GM19455 (cell line): ENCODE results near the gene ABCF2.

Experiments
- ATAC-seq: cut with Tn5 transposase; IDR thresholded peaks from one replicate; pipeline ENCODE4 v1.9.1; 2021; ENCODE audit not compliant: unreplicated experiment

Gene ABCF2

DNA sequence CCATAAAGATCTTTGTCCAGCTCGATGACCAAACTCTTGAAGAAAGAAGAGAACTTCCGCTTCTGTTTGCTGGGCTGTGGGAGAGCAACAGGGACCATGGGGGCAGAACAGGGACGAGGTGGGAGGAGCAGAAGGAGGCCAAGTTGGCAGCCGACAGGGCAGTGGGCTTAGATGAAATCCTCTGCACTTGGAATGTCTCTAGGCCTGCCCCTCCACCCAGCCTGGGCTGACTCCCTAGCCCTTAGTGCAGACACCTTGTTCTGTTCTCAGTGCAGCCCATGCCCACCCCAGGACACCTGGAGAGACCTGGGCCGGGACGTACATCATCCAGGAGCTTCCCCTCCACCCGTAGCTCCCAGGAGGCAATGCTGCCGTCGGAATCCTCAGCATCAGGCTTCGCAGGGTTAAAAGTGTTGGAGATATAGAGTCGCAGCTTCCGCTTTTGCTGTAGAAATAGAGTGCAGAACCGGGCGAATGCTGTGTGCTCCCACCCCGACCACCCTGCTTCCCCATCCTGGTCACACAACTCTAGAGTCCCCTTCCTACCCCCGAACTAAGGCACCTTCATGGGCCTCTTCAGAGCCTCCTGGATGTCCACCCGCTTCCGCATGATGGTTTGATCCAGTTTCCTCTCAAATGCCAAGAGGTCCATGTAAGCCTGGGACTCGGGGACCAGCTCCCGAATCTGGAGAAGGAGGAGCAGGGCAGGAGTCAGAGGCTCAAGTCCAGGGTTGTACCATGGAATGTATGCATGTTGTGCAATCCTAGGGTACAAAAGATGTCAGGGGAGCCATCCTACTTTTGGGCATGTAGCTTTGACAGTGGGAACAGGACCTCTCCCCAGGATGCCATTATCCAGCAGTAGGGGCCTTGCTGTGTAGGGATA lies 15.4 kb upstream of the ABCF2 start:
- ATAC-seq: no peak

DNA sequence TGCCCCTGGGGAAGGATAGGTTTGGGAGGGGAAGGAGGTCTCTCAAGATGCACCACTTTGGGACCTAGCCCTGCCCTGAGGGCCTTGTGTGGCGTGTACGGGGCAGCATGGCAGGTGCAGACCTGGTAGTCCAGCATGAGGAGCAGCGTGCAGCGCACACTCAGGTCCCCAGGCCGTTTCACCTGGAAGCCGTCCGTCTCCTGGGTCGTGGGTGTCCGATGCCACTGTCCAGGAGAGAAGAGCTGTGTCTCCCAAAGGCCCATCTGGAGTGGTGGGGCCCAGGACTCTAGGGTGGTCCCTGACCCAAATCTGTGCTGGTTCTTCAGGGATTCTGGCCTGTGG lies 14.7 kb upstream of the ABCF2 start:
- ATAC-seq: no peak

DNA sequence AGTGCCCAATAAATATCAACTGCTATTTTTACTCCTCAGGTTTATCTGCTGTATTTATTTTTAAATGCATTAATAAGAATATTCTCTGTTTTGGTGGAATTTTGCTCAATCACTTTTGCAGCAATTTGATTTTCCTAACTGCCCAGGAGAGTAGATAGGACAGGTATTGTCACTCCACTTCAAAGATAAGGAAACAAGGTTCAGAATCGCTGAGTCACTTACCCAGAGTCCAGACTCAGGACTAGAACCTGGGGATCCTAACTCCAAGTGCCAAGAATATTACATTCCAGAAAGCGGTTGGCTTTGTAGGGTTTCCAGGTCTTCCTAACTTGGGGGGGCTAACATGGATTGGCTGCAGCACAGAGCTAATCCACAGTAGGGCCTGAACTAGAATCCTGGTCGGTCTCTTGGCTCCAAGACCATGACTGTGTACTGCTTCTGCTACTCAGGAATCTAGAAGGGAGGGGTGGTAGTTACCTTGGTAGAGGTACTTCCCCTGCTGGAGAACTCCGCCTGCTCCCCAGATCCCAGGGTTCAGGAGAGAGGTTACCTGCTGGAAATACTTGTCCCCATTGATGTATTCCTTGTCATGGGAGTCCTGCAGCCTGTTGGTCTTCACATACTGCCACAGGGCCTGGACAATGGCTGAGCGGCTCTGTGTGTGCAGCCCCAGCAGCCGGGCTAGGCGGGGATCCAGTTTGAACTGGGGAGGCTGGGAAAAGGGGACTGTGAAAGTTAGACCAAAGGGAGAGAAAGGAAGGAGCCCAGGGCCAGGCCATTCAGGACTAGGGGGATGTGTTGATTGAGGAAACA lies 14.1 kb upstream of the ABCF2 start:
- ATAC-seq: no peak

DNA sequence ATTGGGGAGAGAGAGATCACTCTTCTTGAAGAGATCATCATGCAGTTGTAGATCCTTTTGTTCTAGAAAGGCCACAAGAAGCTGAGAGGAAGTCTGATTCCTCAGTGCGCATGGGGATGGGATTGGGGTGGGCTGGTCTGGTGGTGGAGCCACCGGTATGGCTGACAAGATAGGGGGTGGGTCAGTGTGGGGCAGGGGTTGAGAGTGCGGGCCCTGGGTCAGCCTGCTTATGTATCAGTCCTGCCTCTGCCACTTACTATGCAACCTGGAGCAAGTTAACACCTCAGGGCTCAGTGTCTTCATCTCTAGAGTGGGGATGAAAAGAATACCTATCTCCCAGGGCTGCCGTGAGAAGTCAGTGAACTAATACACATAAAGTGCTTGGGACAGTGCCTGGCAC lies 13.5 kb upstream of the ABCF2 start:
- ATAC-seq: no peak

DNA sequence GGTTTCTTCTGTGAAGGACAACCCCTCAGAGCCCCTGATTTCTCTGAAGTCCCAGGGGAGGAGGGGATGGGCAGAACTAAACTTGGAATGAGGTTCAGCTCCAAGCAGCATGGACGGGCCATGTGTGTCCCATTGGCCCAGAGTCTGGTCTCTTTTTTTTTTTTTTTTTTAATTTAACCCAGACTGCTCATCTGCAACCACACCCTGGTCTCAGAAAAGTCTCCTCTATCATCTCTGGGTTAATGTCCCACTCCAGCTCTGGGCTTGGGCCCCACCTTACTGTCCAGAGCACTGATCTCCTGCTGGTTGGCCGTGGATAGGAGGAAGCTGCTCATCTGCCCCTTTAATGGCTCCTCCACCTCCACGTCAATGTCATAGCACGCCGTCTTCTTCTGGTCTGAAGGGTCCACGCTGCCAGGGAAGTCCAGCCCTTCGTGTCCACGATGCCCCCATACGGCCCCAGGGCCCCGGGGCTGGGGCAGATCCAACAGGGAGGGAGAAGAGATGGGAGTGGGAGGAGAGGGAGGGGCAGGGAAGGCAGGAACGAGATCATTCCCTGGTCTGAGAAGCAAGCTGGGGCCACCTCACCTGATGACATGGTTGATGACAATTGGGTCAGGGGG lies 12.9 kb upstream of the ABCF2 start:
- no peak for ATAC-seq

DNA sequence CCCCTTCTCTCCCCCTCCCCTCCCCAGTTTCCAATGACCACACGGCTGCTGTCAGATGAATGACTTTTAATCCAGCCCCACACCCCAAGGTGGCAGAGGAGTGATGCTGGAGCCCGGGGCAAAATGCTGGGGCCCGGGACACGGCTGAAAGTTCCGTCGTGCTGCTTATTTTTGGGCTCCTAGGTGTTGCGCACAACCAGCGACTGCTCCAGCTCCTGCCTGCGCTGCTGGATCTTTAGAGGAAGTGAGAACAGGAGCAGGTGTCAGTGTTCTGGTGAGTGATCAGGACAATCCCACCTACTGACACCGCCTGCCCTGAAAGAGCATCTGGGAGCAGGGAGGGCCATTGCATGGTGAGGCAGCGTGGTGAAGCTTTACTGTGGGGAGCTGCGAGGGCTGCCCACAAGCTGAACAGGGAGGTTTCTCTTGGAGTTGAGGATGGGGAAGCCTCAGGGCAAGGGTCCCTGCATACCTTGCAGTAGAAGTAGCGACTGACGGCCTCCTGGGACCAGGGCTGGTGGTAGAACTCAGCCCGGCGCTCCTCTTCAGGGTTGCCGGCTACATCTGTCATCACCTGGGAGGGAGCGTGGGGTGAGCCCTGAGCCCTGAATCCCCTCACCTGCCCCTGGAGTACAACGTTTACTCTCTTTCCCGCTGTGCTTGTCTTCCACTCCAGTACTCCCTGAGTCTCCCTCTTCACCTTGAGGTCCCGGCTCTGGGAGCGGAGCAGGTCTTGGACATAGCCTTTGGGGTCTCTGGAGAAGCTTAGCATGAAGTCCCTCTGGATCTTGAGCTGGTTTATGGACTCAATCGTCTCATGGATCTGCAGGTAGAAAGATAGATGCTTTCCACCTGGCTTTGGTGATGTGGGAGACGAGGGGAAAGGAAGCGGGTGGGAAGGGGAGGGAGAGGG lies 12.2 kb upstream of the ABCF2 start:
- no peak for ATAC-seq

DNA sequence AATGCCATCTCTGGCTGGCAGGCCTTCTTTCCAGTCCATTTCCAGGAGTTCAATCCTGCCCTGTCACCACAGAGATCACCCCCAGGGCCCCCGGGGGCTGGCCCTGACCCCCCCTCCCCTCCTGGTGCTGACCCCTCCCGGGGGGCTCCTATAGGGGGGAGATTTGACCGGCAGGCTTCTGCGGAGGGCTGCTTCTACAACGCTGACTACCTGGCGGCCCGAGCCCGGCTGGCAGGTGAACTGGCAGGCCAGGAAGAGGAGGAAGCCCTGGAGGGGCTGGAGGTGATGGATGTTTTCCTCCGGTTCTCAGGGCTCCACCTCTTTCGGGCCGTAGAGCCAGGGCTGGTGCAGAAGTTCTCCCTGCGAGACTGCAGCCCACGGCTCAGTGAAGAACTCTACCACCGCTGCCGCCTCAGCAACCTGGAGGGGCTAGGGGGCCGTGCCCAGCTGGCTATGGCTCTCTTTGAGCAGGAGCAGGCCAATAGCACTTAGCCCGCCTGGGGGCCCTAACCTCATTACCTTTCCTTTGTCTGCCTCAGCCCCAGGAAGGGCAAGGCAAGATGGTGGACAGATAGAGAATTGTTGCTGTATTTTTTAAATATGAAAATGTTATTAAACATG lies 11.3 kb upstream of the ABCF2 start:
- no peak for ATAC-seq

DNA sequence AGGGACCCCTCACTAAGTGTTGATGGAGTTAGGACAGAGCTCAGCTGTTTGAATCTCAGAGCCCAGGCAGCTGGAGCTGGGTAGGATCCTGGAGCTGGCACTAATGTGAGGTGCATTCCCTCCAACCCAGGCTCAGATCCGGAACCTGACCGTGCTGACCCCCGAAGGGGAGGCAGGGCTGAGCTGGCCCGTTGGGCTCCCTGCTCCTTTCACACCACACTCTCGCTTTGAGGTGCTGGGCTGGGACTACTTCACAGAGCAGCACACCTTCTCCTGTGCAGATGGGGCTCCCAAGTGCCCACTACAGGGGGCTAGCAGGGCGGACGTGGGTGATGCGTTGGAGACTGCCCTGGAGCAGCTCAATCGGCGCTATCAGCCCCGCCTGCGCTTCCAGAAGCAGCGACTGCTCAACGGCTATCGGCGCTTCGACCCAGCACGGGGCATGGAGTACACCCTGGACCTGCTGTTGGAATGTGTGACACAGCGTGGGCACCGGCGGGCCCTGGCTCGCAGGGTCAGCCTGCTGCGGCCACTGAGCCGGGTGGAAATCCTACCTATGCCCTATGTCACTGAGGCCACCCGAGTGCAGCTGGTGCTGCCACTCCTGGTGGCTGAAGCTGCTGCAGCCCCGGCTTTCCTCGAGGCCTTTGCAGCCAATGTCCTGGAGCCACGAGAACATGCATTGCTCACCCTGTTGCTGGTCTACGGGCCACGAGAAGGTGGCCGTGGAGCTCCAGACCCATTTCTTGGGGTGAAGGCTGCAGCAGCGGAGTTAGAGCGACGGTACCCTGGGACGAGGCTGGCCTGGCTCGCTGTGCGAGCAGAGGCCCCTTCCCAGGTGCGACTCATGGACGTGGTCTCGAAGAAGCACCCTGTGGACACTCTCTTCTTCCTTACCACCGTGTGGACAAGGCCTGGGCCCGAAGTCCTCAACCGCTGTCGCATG lies 10.5 kb upstream of the ABCF2 start:
- no peak for ATAC-seq

DNA sequence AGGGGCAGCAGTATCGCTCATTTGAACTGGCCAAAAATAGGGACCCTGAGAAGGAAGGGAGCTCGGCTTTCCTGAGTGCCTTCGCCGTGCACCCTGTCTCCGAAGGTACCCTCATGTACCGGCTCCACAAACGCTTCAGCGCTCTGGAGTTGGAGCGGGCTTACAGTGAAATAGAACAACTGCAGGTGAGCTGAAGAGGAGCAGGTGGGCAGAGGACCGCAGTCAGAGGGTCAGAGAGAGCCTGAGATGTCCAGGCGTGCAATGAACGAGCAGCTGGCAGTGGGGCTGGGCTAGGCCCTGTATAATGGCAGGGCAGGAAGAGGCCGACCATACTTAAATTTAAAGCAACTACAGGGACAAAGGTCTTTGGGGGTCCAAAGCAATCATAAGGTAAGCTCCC lies 9.4 kb upstream of the ABCF2 start:
- no peak for ATAC-seq

DNA sequence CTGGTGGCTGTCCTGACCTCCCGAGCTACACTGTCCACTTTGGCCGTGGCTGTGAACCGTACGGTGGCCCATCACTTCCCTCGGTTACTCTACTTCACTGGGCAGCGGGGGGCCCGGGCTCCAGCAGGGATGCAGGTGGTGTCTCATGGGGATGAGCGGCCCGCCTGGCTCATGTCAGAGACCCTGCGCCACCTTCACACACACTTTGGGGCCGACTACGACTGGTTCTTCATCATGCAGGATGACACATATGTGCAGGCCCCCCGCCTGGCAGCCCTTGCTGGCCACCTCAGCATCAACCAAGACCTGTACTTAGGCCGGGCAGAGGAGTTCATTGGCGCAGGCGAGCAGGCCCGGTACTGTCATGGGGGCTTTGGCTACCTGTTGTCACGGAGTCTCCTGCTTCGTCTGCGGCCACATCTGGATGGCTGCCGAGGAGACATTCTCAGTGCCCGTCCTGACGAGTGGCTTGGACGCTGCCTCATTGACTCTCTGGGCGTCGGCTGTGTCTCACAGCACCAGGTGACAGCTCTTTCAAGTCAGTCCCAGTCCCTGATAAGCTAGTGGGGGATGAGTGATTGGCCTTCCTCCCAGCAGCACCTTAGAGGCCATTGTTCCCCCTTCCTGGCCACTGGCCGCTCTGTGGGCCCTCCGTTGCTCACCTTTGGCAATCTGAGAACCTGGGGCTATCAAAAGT lies 8.2 kb upstream of the ABCF2 start:
- ATAC-seq: no peak

DNA sequence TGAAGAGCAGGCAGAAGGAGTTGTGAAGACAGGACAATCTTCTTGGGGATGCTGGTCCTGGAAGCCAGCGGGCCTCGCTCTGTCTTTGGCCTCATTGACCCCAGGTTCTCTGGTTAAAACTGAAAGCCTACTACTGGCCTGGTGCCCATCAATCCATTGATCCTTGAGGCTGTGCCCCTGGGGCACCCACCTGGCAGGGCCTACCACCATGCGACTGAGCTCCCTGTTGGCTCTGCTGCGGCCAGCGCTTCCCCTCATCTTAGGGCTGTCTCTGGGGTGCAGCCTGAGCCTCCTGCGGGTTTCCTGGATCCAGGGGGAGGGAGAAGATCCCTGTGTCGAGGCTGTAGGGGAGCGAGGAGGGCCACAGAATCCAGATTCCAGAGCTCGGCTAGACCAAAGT lies 6.8 kb upstream of the ABCF2 start:
- no peak for ATAC-seq

DNA sequence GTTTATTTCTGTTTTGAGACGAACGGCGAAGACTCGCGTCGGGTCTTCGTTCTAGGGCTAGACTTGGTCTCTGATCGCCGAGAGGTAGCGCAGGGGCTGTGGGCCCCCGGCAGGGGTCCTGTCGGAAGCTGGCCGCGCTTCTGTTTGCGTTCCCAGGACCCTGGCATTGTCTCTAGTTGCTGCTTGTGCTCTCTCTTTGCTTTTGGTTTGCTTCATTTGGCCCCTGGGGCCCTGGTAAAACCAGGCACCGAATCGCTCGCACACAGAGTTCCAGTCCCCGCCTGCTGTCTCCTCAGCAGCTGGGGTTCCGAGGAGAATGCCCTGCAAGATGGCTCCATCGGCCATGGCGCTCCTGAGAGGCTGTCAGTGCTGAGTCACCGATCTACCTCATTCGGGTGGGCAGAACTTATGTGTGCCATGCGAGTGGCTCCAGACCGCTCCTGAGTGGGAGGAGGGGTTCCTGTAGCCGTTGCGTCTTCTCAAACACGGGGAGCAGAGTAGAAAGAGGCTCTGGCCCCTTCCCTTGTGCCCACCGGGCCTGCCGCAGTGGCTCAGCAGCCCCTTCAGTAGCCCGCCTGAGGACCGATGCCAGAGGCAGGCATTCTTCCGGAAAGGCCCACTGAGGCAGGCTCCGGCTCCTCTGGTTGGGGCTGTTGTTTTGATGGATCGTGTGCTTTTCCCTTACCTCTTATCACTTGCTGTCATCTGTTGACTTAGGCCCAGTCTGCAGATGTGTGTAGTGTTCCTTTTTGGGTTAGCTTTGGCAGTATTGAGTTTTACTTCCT lies 6.1 kb upstream of the ABCF2 start:
- ATAC-seq: peak; percentile 48

DNA sequence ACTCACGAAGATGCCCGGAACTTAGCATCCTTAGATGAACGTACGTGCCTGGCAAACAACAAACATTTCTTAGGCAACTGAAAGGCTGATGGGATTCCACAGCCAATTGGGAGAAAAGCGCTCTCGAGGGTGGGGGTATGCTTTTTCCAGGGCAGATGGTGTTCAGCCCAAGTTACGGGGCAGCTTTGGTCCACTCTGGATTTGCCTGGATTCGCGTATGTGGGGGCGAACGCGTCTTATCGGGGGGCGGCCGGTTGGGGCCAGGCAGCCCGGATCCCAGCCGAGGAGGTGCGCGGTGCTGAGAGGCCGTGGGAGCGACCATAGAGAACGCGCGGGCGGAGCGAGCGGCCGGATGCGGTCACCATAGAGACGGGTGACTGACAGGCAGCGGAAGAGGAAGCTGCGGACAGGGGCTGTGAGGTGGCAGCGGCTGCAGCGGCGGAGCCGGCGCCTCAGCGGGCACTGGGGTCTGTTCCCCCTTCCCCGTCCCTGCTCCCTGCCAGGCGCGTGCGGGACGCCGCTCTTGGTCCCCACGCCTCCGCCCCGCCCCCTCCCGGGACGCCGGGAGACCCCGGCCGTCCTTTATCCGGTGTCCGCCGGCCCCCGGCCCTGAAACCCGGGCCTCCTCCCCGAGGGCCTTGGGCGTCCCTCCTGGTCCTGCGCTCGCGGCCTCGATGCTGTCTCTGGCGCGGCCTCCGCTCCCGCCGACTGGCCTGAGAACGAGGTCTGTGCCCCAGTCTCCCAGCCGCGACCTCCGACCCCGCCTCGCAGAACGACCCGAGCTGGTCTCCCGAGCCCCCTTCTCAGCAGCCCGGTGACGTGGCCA lies 5.3 kb upstream of the ABCF2 start, which contains the start of gene CHPF2:
Gene CHPF2 (plus strand): TSS at position 393 of the 826 bp plus-strand sequence. CDS start 1,529 bp downstream, outside the sequence.
- ATAC-seq: peak; percentile 96

DNA sequence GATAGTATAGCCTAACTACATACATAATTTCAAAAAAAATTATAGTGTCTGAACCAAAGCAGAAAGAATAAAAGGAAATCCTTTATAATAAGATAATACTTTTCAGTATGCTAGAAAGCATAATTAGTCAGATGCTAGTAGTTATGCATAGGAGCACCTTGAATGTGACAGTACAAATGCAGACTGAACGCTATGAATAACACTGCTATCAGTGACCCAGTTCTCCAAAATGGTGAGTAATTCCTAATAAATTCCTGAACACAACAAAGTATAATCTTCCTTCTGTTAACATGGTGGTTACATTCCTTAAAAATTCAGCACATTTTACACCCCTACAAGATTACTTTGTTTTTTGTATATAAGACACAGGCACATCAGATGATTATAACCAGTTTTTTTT lies 4.1 kb upstream of the ABCF2 start:
- ATAC-seq: no peak

DNA sequence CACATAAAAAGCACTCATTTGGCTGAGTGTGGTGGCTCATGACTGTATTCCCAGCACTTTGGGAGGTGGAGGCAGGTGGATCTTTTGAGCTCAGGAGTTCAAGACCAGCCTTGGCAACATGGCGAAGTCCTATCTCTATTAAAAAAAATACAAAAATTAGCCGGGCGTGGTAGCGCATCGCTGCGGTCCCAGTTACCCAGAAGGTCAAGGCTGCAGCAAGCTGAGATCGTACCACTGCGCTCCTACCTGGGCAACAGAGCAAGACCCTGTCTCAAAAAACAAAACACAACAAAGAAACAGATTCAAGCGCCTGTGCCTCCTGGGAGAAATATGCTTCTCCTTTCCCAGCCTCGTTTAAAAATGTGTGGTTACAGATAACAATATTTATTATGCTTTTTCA lies 2.2 kb upstream of the ABCF2 start:
- ATAC-seq: no peak

DNA sequence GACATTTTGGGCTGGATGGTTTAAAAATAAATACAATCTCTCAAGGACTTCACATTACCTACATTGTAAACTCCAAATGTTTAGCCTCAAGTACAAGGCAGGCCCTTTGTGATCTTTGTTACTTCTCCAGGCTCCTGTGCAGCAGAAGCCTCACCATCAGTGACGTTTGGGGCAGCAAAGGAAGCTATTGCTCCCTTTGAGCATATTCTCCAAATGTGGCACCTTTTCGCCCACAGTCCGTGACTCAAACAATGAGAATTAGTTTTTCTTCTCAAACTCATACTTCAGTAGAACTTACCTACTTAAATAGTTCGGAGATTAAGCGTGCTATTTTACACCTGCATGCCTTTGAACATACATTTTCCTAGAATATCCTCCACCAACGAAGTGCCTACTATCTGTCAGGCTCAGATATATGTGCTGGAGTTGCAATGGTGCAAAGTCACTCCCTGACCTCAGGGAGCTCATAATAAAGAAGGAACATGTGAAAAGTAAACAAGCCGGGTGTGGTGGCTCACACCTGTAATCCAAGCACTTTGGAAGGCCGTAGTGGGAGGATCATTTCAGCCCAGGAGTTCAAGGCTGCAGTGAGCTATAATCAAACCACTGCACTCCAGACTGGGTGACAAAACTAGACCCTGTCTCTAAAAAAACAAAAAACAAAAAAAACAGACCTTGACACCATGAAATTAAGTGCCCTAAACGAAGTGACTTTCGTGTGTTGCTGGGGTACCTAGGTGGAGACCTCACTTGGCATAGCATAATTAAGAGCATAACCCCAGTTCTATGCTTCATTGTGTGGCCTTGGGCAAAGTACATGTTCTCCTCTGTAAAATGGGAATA lies 1.2 kb upstream of the ABCF2 start:
- ATAC-seq: no peak
